Hippocampal formation (tissue), 2 donors: Measurements from ENCODE around the gene CPNE7.

Experiments
- DNase-seq, 2 donors: peaks; one replicate each; lab custom pipeline; 2025; lab: John Stamatoyannopoulos, UW

The CPNE7 gene

DNA sequence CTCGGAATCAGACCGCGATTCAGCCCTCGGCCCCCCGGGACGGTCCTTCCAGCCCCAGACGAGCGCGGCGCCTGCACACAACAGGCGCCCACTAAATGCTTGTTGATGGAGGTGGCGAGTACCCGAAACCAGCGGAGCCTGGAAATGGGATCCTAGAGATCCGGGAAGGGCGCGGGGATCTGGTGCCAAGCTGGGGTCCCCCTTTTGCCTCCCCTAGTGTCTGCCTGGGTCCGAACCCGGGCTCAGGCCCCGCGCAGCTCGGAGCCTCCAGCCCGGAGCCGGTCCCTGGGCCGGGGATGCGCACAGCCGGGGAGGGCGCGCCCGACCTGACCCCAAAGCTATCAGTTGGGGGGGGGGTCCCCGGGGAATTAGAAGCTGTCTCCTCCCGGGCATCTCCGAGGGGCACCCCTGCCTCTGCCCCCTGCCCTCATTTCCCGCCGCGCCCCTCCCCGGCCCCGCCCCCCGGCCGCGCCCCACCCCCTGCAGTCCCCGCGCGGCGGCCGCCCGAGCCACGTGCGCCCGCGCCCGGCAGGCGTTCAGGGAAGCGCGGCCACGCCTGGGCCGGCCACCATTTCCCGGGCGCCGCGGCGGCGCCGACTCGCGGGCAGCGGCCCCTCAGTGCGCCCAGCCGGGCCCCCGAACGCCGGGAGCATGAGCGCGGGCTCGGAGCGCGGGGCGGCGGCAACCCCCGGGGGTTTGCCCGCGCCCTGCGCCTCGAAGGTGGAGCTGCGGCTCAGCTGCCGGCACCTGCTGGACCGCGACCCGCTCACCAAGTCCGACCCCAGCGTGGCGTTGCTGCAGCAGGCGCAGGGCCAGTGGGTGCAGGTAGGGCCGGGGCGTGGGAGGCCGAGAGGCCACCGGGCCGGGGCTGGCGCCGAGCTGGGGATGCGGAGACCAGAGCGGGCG, at the start of gene CPNE7:
Gene CPNE7, plus strand, starts transcription at position 512 of the 906 bp plus-strand sequence. Its CDS starts 140 bp downstream, at position 652.
- no peak for DNase-seq

DNA sequence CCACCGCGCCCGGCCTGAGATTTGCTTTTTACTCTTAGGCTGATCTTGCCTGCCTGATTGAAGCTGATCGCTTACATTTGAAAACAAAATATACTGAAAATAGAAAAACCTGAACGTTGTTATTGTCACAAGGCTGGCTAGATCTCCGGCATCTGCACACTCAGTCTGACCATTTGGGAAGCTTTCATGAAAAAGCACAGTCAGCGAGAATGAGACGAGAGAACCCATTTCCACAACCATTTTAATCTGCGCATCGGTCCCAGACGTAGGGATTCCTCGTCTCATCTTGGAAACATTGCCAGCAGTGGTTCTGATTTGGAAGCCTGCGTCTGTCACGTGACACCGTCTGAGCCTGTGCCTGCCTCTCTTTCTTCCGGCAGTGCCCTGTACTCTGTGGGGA, 46.5 kb upstream of the CPNE7 start:
- no peak for DNase-seq

DNA sequence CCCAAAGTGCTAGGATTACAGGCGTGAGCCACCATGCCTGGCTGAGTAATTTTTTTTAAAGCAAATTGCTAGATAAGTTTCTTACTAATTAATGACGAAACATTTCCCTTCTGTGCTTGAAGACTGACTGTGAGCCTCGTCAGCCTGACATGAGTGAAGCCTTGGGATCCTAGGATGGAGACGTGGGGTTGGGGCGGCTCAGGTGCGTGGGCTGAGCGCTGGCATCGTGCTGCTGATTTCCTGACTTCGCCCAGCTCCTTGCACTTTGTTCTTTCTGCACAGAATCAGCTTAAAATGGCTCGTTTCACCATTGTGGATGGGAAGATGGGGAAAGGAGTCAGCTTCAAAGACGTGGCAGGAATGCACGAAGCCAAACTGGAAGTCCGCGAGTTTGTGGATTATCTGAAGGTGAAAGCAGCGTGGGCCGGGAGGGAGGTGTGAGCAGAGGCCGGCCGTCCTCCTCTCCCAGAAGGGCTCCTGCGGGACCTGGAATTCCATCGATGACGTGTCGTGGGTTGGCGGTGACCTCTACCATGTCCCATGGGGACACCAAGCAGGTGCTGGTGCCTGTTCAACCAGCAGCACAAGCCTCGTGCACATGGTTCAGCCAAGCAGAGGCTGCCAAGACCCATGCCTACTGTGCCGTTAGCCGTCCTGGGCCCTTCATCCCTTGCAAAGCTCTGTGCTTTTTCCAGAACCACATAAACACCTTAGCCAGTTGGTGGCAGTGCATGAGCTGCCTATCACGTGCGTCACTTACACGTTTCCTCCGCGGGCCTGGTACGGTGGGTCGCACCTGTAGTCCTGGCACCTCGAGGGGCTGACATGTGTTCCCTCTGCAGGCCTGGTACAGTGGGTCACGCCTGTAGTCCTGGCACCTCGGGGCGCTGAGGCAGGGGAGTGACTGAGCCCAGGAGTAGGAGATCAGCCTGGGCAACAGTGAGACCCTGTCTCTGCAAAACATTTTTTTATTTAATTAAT, 44.9 kb upstream of the CPNE7 start:
- DNase-seq: no peak

DNA sequence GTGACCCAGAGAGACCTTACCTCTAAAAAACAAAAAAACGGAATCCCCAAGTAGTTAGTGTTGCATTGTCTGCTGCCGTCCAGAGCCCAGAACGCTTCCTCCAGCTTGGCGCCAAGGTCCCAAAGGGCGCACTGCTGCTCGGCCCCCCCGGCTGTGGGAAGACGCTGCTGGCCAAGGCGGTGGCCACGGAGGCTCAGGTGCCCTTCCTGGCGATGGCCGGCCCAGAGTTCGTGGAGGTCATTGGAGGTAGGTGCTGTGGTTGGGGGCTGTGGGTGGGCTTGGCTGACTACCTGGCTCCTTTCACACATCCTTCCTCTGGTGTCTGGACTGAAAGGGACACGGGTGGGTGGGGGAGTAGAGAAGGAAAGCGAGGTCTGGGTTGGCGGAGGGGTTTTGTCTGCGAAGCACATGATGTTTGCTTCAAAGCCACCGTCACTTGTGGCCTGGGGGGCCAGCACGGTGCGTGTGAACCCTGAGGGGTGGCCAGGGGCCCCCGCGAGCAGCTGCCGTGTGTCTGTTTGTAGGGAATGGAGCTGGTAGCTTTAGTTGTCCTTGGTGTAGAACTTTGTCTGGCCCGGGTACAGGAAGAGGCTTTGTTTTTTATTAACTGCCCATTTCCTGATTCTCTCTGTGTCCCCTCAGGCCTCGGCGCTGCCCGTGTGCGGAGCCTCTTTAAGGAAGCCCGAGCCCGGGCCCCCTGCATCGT, 43.6 kb upstream of the CPNE7 start:
- no peak for DNase-seq

DNA sequence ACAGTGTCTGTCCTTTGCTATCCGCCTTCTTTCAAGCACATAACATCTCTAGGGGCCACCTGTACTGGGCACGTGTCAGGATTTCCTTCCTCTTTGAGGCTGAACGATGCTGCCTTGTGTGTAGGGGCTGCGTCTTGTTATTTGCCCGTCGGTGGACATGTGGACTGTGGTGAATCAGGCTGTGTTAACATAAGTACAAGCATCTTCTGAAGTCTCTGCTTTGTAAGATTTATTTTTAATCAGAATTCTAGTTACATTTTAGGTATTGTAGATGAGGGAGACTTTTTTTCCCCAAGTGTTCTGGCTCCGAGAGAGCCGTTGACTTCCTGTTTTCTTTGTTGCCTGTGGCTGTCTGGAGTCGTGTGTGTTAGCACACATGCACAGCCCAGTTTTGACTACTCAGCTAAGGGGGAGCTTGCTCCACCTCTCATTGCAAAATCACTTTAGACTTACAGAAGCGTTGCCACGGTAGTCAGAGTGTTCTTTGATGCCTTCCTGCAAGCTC, 41.3 kb upstream of the CPNE7 start:
- peak; percentile 2 to 29 for DNase-seq

DNA sequence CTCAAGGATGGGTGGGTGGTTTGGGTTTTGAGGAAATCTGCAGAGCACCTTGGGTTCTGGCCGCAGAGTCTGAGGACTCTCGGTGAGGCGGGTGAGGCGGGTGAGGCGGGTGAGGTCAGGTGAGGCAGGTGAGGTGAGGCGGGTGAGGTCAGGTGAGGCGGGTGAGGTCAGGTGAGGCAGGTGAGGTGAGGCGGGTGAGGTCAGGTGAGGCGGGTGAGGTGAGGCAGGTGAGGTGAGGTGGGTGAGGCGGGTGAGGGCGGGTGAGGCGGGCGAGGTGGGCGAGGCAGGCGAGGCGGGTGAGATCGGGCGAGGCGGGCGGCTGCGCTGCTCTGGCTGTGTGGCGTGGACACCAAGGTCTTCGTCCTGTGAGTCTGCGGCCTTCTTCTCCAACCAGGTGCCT, 39.2 kb upstream of the CPNE7 start:
- DNase-seq: no peak

DNA sequence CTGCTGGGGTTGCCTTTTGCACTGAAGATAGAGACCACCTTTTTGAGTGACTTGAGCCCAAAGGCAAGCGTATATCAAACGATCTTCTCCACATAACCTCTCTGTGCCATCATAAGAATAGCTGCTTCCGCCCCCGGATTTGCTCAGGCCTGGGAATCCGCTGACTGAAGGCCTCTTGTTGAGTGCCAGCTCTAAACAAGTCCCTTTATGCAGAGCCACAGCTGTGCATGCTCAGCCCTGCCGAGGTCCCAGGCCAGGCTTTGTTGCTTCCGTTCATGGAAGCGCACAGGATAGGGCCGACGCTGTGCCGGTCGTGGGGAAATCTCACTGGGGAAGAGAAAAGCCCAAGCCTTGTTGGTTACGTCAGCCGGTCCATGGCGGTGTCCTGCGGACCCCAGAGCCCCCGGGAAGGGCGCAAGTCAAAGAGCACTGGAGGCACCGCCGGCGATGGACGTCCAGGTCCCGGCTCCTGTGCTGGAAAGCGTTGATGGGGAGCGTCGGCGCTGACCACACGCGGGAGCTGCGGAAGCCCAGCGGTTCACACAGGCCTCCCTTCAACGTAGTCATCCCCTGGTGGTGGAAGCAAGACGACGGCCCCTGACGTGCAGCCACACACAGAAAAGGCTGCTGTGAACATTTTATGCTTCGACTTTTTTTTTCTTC, 38.5 kb upstream of the CPNE7 start:
- peak; percentile 65 to 79 for DNase-seq

DNA sequence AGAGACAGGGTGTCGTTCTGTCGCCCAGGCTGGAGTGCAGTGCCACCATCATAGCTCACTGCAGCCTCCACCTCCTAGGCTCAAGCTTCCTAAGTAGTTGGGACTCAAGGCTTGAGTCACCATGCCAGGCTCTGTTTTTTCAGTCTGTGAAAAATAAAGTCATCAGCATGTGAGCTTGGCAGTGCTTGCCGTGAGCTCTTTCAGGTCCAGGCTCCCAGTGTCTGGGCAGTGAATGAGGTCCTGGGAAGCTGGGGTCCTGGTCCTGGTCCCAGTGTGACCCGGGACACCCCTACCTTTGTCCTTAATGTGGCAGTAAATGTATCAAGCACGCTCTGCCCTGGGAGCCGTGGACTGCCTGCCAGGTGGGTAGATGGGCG, 38.0 kb upstream of the CPNE7 start:
- peak in 1 of 2 donors; percentile 4 for DNase-seq

DNA sequence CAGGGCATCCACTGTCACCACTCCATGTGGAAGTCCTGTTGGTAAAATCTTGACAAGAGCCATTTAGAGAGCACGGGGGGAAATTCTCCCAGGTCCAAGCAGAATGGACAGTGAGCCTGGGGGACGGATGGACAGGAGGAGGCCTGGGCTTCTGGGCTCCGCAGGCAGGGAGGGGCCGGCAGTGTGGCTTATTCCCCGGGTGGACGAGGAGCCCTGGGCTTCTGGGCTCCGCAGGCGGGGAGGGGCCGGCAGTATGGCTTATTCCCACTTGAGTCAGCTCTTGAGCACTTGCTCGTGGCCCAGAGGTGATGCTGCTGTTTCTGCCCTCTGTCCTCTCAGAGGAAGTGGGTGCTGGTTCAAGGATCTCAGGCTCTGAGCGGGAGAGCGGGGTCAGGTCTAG, 37.3 kb upstream of the CPNE7 start:
- DNase-seq: no peak

DNA sequence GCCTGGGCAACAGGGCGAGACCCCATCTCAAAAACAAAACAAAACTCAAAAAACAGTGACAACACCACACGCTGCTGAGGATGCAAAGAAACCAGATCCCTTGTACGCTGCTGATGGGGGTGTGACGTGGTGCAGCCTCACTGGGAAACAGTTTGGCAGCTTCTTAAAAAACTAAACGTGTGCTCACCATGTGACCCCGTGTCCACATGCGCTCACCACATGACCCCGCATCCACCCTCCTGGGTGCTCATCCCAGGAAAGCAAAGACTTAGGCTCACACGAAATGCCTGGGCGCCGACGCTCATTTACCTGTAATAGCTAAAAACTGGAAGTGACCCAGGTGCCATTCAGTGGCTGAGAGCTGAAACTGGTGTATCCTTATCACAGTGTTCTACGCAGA, 35.0 kb upstream of the CPNE7 start:
- DNase-seq: no peak

DNA sequence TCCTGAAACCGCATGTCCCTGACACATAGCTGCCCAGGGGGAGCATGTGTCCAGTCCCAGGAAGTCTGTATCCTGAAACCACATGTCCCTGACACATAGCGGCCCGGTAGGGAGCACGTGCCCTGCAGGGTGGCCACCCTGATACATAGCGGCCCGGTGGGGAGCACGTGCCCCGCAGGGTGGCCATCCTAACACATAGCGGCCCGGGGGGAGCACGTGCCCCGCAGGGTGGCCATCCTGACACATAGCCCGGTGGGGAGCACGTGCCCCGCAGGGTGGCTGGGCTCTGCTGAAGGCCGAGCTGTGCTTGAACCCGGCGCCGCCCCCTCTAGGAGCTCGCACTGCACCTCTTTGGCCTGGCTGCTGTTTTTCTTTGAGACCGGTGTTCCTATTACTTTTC, 33.8 kb upstream of the CPNE7 start:
- no peak for DNase-seq

DNA sequence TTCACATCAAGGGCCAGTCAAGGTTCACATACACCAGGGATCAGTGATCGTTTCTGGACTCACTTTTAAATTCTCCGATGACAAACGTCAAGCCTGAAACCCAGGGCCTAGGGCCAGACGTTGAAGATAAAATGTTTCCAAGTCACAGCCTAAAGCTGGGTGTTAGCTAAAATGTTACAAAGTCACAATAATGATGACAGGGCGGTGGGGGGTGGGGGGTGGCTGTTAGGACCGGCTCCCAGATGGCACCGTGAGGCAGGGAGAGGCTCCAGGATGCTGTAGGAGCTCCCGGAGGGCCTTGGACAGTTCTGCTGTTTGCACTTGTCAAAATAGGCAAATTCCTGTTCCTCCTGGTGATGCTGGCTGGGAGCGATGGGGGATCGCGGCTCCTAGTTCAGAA, 31.4 kb upstream of the CPNE7 start:
- DNase-seq: no peak

DNA sequence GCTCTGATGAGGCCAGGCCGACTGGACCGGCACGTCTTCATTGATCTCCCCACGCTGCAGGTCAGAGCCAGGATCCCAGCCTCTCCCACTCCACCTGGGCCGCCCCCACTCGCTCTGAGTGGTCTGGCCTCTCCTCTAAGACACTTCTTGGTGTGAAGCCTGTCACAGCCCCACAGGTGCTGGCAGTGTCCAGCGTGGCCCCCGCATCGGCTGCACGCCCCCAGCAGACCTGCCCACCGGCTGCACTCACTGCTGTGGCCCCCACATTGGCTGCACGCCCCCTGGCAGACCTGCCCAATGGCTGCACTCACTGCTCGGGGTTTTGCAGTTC, 30.9 kb upstream of the CPNE7 start:
- DNase-seq: no peak

DNA sequence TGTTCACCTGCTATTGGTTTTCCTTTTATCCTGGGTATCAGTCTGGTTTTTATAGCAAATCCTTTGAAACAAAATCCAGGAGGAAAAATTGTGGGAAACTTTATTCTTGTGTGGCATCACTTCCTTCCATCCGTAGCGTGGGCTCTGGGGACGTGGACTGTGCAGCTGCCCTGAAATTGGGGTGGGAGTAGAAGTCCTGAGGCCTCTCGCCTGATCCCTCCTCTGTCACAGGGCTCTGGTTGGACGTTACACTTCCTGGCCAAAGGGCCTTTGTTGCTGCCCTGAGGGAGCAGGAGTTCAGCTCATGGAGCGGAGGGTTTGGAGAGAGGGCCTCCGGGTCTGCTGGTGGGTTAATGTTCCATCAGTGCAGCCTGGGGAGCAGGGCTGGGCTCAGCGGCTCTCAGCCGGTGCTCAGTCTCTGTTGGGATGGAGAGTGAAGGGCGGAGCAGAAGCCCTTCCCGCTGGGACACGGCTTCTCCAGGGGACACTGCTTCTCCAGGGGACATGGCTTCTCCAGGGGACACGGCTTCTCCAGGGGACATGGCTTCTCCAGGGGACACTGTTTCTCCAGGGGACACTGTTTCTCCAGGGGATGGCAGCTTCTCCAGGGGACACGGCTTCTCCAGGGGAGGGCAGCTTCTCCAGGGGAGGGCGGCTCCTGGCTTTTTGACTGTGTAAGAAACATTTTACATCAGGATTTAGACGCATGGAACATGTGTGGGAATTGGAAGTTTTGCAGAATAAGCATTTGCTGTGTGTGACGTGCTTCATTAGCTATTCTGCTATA, 30.3 kb upstream of the CPNE7 start:
- no peak for DNase-seq

DNA sequence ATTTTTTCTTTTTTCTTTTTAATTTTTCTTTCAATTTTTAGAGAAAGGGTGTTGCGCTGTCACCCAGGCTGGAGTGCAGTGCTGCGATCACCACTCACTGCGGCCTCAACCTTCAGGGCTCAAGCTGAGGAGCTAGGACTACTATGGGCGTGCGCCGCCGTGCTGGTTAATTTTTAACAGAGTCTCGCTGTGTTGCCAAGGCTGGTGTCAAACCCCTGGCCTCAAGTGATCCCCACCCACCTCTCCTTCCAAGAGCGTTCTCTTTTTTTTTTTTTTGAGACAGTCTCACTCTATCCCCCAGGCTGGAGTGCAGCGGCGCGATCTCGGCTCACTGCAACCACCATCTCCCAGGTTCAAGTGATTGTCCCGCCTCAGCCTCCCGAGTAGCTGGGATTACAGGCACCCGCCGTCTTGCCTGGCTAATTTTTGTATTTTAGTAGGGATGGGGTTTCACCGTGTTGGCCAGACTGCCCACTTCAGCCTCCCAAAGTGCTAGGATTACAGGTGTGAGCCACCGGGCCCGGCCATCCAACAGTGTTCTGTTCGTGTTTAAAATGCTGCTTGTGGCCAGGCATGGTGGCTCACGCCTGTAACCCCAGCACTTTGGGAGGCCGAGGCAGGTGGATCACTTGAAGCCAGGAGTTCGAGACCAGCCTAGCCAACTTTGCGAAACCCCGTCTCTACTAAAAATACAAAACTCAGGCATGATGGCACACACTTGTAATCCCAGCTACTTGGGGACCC, 29.6 kb upstream of the CPNE7 start:
- DNase-seq: no peak

DNA sequence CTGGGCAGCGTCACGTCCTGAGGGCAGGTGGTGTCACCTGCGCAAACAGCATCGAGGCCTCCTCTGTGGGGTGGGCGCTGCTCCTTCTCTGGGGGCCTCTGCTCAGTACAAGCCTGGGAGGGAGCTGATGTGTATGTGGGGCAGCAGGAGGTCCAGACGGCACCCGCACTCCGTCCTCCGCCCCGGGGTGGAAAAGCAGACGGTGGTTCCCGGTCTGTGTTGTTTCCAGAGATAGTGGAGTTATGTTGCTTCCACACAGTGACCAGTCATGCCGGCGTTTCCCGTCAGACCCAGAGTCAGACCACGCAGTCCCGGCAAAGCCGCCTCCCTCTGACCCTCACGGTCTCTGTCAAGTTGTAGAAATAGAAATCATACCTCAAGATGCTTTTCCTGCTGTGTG, 28.8 kb upstream of the CPNE7 start:
- DNase-seq: no peak

DNA sequence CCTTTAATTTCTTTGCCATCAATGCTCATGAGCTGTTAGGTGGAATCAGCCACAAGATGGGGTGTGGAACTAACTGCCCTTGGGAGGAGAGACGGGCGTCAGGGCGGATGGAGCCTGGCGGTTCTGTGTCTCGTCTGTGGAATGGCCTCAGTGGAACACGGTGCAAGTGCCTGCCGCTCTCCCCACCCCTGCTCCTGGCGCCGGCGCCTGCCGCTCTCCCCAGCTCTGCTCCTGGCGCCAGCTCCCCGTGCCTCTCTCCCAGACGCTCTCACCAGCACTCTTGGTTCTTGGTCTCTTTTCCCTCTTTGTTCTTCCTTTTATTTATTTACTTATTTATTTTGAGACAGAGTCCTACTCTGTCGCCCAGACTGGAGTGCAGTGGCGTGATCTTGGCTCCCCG, 28.3 kb upstream of the CPNE7 start:
- DNase-seq: no peak

DNA sequence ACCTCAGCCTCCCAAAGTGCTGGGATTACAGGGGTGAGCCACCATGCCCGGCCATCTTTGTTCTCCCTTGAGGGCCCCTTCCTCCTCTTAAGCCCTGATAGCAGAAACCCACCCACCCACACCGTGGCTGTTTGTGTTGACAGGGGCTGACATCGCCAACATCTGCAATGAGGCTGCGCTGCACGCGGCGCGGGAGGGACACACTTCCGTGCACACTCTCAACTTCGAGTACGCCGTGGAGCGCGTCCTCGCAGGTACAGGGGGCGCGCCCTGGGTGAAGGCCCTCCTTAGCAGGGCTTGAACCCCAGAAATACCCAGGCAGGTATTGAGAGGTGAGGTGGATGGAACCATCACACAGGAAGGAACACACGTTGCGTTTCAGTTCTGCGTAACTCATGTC, 27.7 kb upstream of the CPNE7 start:
- no peak for DNase-seq

DNA sequence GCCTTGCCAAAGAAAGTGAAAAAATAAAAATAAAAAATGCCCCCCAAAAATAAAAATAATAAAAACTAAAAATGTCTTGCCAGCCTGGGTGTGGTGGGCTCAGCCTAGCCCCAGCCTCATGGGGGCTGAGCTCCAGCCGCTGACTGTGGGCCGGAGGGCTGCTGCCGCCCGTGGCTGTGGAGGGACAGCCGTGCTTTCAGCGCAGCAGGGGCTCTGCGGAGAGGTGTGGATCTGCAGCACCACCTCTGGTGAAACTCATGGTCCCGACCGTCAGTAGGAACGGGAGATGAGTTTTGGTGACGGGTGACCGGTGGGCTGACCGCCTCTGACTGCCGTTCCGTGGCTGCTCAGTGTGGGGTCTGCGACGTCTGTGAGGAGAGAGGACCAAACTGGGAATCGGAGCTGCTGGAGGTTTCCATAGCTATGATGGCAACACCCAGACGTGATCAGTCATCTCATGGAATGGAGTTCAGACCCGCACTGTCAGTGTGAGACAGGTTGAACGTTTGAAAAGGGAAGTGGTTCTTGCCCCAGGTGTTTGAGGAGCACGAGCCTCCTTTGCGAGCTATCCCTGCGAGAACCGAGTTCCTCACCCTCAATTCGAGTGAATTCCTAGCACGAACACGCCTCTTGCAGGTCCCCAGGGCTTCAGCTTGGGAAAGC, 27.1 kb upstream of the CPNE7 start:
- DNase-seq: no peak
